GM21423 (cell line): ENCODE data around the gene ITGB6.

Experiments used
- ATAC-seq: cut with Tn5 transposase; IDR thresholded peaks from one replicate; pipeline ENCODE4 v1.9.1; 2021; ENCODE audit warnings: mild to moderate bottlenecking, moderate library complexity; ENCODE audit not compliant: unreplicated experiment

The ITGB6 gene

DNA sequence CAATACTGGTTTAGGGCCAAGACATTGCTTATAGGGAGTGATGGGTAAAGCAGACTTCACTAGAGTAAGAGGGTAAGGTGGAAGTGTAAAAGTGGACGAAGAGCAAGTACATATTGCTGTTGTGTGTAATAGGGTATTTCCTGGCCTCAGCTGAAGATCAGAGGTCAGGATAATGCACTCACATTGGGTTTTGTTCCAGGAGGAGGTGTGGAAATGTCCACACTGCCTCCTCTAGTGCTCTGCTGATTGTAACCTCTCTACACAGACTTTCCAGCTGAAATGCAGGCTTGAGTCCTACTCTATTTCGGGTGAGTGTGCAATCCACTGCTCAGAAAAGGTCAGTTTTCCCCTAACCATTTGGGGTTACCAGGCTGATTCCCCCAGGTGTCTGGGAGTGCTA lies 96.0 kb downstream of the ITGB6 start:
- no peak for ATAC-seq

DNA sequence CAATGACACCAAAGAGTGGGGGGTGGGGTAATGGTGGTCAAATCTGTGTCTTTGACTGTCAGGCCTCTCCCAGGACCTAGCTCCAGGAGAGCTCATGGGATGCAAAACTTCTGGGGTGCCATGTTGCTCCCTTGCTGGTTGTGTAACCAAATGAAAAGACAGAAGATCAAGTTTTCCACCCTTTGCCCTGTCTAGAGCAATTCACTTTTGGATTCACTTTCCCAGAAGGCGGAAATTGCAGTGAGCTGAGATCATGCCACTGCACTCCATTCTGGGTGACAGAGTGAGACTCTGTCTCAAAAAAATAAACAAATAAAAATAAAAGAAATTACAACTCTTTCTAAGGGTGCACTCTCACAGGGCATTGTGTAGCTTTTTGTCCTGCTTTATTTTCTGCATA lies 102.7 kb downstream of the ITGB6 start:
- ATAC-seq, result no peak

DNA sequence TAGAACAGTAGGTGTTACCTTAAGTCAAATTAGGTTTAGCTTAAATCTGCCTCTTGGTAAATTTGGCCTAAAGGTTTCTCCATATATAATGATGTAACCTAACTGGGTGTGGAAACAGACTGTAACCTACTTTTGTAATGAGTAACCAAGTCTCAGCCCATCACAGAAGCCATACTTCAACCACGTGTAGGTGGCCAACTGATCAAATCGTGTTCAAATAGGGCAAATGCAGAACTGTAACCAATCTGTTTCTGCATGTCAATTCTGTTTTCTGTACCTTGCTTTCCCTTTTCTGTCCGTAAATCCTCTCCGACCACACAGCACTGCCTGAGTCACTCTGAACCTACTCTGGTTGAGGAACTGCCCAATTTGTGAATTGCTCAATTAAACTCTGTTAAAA lies 103.7 kb downstream of the ITGB6 start:
- no peak for ATAC-seq

DNA sequence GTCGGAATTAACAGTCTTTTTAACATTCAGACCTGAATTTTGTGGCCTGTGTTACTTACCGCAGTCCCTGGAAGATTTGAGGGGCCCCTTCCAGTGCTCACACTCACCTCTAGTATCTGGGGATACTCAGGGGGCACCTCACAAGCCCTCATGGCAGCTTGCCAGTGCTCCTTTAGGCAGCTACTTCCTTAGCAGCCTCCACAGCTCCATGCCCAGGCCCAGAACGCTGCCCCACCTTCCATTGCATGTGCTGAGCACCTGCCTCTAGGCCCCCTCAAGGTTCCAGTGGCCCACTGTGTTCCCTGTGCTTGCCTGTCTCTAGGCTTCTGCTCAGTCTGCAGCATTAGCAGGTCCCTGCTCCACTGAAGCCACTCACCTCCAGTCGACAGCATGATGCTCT lies 107.6 kb downstream of the ITGB6 start:
- no peak for ATAC-seq

DNA sequence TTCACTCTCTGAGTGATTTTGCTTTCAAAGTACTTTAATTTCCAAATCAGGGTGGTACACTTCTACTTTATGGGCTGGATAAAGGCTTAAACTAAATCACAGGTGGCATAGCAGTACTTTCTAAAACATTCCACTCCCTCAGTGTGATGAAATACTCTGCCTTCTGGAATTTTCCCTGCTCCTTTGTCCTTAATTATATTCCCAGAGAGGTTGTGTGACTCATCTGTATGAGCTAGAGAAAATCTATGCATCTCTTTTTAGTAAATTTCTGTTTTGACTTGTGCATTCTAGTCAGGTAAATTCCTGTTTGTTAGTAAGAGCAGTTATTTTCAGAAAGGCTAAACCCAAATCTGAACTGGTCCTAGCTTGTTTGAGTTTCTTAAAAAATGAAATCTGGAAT lies 108.7 kb downstream of the ITGB6 start:
- ATAC-seq, result no peak

DNA sequence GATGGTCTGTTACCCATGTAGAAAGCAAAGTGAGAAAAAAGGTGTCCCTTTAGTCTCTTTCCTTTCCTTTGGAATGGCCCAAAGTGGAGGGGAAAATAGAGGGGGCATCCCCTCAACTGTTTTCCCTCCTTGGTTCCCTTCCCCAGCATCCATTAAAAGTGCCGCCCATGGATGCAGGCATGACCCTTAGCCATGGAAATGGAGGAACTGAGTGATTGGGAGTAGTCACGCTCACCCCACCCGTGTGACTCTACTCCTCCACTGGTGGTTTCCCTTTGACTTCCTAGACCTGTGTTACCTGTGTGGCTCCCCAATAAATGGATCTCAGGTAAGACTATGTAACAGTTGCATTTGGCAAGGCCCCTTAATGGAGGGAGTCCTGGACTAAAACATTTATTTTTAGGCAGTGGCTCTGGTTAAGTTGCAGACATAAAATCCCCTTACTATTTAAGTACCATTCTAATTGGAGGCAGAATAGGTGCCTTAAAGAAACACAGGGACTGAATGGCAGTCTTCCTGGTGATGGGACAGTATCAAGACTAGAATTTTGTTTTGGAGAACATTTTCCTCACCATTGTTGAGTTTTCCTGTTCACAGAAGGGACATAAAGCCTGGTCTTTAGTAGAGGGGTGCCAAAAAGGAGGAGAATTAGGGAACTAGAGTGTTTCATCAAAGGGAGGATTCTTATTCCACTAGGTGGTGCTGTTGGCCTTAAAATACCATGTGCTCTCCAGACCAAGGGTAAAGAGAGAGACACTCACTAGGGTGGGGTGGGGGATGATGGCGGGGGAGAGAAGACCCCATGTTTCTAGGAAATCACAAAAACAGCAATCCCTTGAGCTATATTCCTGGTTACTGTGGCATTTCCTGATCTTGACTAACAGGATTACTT lies 112.0 kb downstream of the ITGB6 start:
- ATAC-seq, result no peak

DNA sequence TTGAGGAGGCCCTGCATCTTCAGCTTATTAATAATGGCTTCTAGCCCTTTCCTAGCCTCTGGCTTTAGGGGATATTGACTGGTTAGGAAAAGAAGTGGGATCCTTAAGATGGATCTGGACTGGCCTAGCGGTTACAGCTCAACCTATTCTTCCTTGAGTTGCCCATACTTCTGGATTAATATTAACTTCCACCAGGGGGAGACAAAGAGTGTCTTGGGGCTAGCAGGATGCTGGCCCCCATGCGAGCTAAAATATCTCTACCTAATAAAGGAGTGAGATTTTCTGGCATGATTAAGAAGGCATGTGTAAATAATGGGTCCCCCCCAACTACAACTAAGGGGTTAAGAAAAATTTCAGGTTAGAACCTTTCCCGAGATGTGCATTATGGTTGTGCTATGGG lies 114.4 kb downstream of the ITGB6 start:
- ATAC-seq, result no peak

DNA sequence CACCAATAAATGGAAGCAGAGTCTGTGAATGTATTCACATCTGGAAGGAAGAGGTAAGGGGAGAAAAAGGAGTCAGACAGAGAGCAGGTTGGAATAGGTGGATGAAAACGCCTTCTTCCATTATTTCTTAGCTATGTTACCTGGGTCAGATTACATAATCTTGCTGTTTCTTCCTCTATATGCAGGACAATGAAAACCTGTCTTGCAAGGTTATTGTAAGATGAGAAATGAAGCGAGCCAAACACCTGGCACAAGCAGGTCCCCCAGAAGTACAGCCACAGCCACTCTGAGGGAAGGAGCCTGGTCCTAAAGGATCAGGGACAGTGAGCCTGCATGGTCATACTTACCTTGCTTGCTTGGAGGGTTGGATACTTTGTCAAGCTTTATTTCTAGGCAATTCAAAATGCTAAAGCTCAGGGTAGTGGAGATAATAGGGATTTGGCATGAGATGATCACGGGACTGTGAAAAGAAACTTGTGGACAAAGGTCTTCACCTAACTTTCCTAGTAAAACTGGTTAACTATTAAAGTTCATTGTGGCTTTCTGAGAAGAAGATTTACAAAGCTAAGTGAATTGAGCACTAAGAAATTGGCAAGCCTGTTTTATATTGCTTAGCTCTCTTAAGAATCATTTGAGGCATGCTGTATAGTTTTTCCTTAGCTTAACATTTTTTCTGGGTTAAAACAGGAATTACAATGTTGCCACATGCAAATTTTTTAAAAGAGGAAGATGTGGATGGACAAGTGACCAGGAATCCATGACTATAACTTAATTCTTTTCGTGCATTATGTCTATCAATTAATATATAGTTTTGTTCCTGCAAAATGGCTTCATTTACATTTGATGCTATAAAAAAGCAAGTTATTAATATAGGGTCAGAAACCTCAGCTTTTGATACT lies 121.9 kb downstream of the ITGB6 start:
- no peak for ATAC-seq

DNA sequence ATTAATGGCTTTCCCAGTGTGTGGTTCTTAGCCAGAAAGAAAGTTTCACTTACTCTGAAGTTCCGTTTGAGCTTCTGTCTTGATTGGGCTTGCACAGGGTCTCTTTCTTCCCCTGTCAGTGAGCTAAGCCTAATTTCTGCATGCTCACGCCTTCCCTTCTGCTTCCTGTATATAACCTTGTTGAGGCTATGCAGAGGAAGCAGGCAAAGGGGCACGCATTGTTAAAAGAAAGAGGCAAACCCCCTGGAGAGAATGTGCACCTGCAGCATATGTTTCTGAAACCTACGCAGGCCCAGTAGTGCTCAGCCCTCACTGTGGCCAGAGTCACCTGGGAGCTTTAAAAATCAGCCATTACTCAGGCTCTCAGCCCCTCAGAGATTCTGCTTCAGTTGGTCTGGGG lies 123.2 kb downstream of the ITGB6 start:
- ATAC-seq, result no peak

DNA sequence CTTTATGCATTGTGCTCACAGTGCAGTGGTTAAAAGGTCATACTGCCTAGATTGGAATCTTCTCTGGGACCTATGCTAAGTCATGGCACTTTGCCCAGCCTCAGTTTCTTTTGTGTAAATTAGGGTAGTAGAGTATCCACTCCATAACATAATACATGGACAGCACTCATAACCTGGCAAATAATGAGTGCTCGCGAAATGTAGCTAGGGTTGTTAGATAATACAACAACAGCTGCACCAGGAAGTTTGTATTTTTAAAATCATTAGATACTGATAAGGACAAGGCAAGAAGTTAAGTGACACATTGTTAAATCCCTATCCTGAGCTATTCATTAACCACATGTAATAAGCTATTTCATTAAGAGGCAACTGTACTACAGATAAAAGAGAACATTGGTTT lies 123.8 kb downstream of the ITGB6 start:
- no peak for ATAC-seq

DNA sequence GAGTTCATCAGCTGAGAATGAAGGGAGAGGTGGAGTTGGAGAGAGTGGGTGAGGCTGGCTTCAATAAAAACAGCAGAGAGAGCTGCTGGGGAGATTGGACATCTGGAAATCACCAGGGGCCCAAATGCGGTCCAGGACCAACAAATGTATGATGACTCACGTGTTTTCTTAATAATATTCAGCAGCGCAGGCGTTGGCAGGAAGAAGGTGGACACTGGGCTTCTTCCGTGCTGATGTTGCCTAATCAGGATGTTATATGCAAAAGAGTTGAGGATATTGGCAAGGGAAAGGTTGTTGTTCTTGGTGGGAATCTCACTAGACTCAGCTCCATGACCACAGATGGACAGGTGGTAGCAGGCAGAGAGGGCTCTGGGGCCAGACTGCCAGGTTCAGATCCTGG lies 124.9 kb downstream of the ITGB6 start:
- no peak for ATAC-seq

DNA sequence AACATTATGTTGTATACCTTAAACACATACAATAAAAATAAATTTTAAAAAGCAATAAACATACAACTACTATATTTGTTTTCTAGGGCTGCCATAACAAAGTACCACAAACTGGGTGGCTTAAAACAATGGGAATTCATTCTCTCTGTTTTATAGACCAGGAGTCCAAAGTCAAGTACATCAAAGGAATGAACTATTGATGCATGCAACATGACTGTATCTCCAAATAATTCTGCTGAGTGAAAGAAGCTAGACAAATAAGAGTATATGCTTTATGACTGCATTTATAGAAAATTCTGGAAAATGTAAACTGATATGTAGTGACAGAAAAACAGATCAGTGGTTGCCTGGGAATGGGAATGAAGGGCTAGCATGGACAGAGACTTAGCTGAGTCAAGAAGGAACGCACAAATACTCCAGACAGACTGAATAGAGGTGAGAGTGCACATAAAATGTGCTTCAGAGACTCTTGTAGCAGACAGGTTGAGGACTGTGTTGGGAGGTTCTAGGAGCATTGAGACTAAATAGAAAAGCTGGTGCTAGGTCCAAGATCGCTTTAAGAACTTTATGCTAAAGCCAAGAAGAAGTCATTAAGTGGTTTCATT lies 126.7 kb downstream of the ITGB6 start:
- no peak for ATAC-seq

DNA sequence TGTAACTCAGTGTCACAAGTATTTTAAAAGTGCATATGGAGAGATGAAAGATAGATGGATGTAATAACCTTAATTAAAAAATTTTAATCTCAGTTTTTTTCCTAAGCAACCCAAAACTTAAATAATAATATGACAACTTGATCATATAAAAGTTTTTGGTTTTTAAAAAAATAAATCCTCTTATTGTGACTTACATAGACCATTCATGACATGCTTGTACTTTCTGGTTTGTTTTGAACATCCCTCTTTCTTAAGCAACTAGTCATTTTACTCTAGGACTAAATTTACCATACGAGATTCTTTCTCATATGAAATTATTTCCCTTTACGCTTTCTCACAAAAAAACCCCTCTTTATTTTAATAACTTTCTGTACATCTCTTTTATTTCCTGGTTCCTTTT lies 131.2 kb downstream of the ITGB6 start:
- no peak for ATAC-seq

DNA sequence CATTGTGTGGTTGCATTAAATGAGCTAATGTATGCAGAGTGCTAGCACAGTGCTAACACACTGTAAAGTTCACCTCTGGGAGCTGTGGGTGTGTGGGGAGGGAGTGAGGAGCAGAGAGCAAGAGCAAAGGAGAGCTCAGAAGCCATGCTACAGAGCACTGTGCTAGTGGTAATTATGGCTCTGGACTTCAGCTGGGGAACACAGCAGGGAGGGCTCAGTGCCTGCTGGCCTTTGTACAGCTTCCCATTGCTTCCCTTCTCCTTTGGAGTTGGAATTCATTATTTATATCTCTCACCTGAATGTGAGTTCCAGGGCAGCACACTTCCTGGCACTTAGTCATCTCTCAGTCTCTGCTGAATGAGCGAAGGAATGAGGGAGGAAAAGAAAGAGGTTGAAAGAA lies 135.2 kb downstream of the ITGB6 start:
- ATAC-seq, result no peak

DNA sequence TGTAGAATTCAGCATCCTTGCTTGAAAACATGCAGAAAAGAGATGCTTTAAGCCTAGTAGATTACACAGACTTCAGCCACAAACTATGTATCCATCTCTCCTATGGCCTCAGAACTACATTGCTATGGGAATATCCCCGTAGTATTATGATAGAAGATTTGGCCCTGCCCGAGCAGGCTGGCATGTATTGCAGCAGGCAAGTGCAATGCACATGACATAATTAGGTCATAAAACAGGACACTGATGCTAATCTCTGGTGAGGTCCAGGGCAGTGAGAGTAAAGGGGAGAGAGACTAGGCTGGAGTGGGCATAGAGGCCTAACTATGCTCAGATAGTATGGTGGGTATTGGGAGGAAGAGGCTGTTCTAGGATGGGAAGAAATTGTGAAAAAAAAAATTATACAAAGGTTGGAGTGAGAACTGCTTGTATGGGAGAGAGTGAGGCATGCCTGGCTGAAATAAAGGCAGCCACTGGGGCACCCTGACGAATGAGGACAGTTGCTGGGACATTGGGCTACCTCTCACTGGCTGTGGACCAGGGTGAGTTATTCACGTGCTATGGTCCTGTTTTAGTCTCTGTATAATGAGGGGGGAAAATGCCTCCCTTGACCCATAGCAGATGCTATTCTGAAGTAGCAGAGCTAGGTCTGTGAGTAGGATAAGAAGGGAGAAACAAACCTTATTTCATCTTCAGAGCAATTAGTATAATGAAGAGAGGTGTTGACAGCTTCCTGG lies 136.0 kb downstream of the ITGB6 start:
- ATAC-seq, result no peak

DNA sequence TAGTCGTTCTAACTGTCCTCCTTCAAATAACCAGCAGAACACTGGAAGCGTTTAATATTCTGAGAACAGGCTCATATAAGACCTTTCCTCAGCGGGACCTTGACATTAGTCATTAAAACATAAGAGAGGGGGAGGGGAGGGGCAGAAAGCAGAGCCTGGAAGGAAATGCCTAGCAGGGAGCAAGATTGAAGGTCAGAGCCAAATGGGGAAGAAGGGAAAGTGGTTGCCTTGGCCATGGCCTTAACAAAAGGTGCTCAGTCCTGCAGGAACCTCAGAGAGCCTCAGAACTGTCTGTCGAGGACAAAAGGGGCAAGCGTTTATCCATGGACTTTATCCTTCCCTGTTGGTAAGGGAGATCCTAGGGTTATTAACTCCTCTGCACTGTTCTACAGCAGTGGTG lies 136.8 kb downstream of the ITGB6 start:
- ATAC-seq, result no peak

DNA sequence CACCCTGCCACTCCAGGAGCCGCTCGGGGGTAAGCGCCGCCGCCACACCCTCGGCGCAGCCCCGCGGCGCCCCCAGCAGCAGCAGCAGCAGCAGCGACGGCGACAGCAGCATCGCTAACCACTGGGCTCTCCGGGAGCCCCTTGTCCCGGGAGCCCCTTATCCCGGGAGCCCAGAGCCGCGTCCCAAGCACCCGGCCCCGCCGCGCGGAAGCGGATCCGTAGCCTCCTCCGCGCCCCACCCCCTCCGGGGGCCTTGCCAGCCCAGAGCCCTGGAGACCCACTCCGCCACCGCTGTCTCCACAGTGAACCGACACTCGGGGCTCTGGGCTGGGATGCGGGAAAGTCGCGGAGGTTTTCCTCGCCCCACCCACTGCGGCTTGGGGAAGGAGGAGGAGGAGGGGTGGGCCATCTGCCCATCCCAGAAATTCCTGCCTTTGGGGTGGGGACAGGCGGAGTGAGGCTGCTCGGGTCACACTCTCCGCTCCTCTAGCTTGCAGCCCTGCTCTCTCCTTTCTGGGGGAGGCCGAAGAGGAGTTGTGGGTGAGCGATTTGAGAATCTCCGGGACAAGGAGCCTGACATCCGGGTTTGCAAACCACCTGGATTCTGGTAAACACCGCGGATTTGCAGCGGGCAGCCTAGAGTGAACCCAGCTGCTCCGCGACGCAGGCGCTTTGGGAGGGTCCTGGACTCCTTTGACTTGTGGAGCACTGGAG lies 137.6 kb downstream of the ITGB6 start, which contains the start of gene PLA2R1:
Gene PLA2R1 (minus strand): TSS at position 324 of the 714 bp plus-strand sequence. CDS start 212 bp downstream, at position 112.
- no peak for ATAC-seq

DNA sequence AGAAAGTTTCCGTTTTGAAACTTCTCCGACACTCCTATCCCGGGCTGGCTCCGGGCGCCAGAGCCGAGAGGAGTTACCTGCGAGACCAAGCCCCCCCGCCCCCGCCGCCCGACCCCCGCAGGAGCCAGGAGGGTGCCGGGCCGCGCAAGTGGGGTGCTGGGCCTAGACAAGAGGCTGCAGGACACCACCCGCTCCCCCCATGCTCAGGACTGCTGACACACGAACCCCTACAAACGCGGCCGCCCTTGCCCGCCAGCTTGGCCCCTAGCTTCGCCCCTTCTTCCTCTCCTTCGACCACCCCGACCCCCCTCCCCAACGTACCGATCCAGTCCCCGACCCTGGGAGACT lies 138.2 kb downstream of the ITGB6 start:
- no peak for ATAC-seq

DNA sequence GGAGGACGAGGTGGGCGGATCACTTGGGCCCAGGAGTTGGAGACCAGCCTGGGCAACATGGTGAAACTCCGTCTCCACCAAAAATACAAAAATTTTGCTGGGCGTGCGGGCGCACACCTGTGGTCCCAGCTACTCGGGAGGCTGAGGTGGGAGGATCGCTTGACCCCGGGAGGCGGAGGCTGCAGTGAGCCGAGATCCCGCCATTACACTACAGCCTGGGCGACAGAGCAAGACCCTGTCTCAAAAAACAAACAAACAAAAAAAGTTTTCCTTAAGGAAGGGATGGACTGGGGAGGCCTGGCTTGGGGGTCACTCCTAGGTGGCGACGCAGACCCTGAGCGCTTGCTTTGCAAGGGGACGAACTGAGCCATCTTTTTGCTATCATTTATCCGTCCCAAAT lies 138.5 kb downstream of the ITGB6 start:
- no peak for ATAC-seq

DNA sequence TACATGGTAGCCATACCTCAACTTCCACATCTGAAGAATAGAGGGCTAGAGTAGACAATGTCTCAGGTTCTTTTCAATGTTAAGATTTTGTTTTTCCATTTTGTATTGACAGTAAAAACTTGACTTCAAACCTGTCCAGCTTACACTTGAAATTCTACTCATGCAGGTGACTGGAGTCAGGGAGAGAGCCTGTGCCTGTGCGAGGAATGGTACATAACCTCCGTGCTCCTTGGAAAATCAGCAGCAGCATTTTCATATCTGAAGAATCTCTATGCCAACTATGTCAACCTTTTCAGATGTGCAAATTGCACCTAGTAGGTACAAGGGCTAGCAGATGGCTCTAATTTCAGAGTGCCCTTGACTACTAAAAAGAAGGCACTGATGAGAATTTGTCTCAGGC lies 139.8 kb downstream of the ITGB6 start:
- no peak for ATAC-seq
